Adrenal gland (tissue), 5 donors: ENCODE results near the gene GLUD1.

Experiments used
- CTCF ChIP-seq, 6 experiments: fragments of 450-650 bp in 4 of 6; fragments of 200-600 bp in 2 of 6; sonication (generic) in 1 of 6; IDR thresholded peaks; 1 replicate in 5 of 6; 2 replicates in 1 of 6; pipeline versions ENCODE4 v1.5.1 to v1.8.0; 2016 to 2021; ENCODE audit warnings: antibody characterized with exemption in 6 of 6, mild to moderate bottlenecking in 2 of 6, moderate library complexity in 1 of 6
- POLR2A ChIP-seq, 2 donors: fragments of 450-650 bp; IDR thresholded peaks; one replicate each; pipeline ENCODE4 v1.6.1; 2017; ENCODE audit warnings: antibody characterized with exemption in 2 of 2, mild to moderate bottlenecking in 2 of 2, moderate library complexity in 1 of 2
- donor health status: DM: no; HTN: no; CAD: no.

- no peak for TF ChIP-seq POLR2A (IDR thresholded peaks at IDR 0.05)
- TF ChIP-seq CTCF (IDR thresholded peaks at IDR 0.05): peak in 1 of 6 experiments; percentile 3
These were observed 40.0 kb downstream of the GLUD1 start for GRCh38 chr10:87054373-87055295.
